ENCODE results near the gene CCDC144A. TPM values are rescaled to one million over a fixed set of nuclear protein-coding genes. Genes with fewer than 3 reads are reported as not detected.
"Not testable (repeated sequence)": the region's sequence is repeated elsewhere in the genome, so short reads cannot be mapped to it uniquely, and the experiment has no call there.

CCDC144A gene
- total and polyA plus RNA-seq, 8 donors = 0.41 to 19.0 (median 6.6) TPM

- ATAC-seq; H3K4me1 ChIP-seq; H3K9me3 ChIP-seq; DNase-seq; H3K4me3 ChIP-seq; H3K27ac ChIP-seq; H3K36me3 ChIP-seq; intact Hi-C loops (cut with DNase I): not testable (repeated sequence)
- peaks cover 14 to 34% of the 10 kb centered on the region in 2 donors for H3K27me3 ChIP-seq
Measured at GRCh38 chr17:16687151-16687550, 2.9 kb upstream of the CCDC144A start.

GRCh38 chr17:16690447-16690846 lies 406 bp downstream of the CCDC144A start:
- H3K27me3 ChIP-seq; H3K36me3 ChIP-seq; intact Hi-C loops (cut with DNase I); DNase-seq; H3K27ac ChIP-seq; H3K4me1 ChIP-seq; H3K9me3 ChIP-seq; H3K4me3 ChIP-seq: not testable (repeated sequence)
- ATAC-seq = peak; percentile 53

GRCh38 chr17:16697603-16698002 lies 7.6 kb downstream of the CCDC144A start:
- H3K4me3 ChIP-seq; H3K36me3 ChIP-seq; H3K27me3 ChIP-seq; DNase-seq; H3K27ac ChIP-seq; intact Hi-C loops (cut with DNase I); ATAC-seq; H3K9me3 ChIP-seq; H3K4me1 ChIP-seq: not testable (repeated sequence)

GRCh38 chr17:16745492-16746203 lies 55.6 kb downstream of the CCDC144A start:
- H3K36me3 ChIP-seq; H3K27ac ChIP-seq; intact Hi-C loops (cut with DNase I); H3K4me3 ChIP-seq; H3K9me3 ChIP-seq; H3K4me1 ChIP-seq: not testable (repeated sequence)
- peaks cover 0 to 43% of the 10 kb centered on the region in 2 donors for H3K27me3 ChIP-seq
- DNase-seq = peak in 1 of 4 donors; percentile 3
- peak; percentile 22 for ATAC-seq

DNA sequence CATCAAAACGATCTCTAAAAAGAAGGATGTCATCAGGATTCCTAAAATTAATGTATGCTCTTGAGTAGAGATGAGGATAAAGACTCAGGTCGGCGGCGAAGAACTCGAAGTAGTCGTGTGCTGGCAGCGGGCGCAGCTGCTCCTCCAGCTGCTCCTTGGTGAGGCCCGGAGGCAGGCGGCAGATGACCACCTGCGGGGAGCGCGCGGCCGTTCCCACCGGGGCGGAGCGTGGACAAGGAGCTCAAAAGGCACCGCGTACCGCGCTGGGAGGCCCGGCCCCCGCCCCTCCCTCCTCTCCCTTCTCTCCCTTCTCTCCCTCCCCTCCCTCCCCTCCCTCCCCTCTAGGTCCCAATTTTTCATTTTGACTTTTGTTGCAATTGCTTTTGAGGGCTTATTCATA lies 56.5 kb downstream of the CCDC144A start:
- H3K9me3 ChIP-seq; H3K27ac ChIP-seq; intact Hi-C loops (cut with DNase I); H3K4me3 ChIP-seq; DNase-seq; H3K4me1 ChIP-seq; H3K36me3 ChIP-seq: not testable (repeated sequence)
- peaks cover 0 to 43% of the 10 kb centered on the region in 2 donors for H3K27me3 ChIP-seq
- ATAC-seq = peak; percentile 74

GRCh38 chr17:16750515-16750914 lies 60.5 kb downstream of the CCDC144A start:
- H3K27ac ChIP-seq; H3K4me3 ChIP-seq; H3K4me1 ChIP-seq; H3K9me3 ChIP-seq; intact Hi-C loops (cut with DNase I); DNase-seq; H3K36me3 ChIP-seq; ATAC-seq: not testable (repeated sequence)
- peaks cover 0 to 23% of the 10 kb centered on the region in 2 donors for H3K27me3 ChIP-seq

DNA sequence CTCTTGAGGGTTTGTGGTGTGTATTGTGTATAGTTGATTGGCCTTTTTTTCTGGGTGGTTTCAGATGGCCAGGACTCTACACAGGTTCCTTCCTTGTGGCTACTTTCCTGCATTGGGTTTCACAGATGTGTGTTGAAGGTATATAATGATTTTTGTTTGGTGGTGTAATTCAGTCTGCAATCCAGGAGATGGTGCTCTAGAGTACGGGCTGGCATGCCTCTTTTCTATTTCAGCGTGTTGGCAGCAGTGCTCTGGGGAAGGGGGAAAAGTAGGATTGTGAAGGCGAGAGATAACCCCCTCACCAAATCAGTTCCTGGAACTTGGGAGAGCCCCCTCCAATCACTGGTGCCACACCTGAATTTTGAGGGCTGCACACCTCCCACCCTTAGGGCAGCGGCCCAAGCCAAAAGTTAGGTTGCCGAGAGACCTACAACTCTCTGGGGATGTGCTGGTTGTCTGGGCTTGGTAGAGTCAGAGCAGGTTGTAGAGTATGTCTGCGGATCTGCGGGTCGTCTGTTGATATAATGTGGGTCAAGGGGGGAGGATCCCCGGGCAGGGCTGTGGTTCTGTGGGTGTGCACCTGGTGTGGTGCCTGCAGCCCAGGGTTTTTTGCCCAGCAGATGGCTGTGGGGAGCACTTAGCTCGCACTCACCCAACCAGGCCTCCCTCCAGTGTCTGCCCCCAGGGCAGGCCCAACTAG lies 61.3 kb downstream of the CCDC144A start:
- H3K4me3 ChIP-seq; H3K9me3 ChIP-seq; intact Hi-C loops (cut with DNase I); H3K4me1 ChIP-seq; H3K27ac ChIP-seq; H3K36me3 ChIP-seq: not testable (repeated sequence)
- TF ChIP-seq CTCF (IDR thresholded peaks at IDR 0.05) = peak; percentile 8 to 38
- peak; percentile 95 for ATAC-seq
- DNase-seq = peak in 2 of 4 donors; percentile 7 to 12
- H3K27me3 ChIP-seq = peaks cover 0 to 15% of the 10 kb centered on the region in 2 donors

- H3K36me3 ChIP-seq; intact Hi-C loops (cut with DNase I); H3K4me3 ChIP-seq; H3K9me3 ChIP-seq; H3K4me1 ChIP-seq; H3K27ac ChIP-seq; H3K27me3 ChIP-seq; DNase-seq: not testable (repeated sequence)
- peak; percentile 73 for ATAC-seq
Measured at GRCh38 chr17:16751924-16752287, 61.9 kb downstream of the CCDC144A start.

- H3K9me3 ChIP-seq; H3K27me3 ChIP-seq; H3K4me3 ChIP-seq; DNase-seq; intact Hi-C loops (cut with DNase I); H3K27ac ChIP-seq; H3K36me3 ChIP-seq; H3K4me1 ChIP-seq; ATAC-seq: not testable (repeated sequence)
Measured at GRCh38 chr17:16757520-16757919, 67.5 kb downstream of the CCDC144A start.

GRCh38 chr17:16758177-16758576 lies 68.1 kb downstream of the CCDC144A start:
- H3K4me3 ChIP-seq; ATAC-seq; DNase-seq; H3K9me3 ChIP-seq; H3K36me3 ChIP-seq; H3K27ac ChIP-seq; H3K4me1 ChIP-seq; H3K27me3 ChIP-seq; intact Hi-C loops (cut with DNase I): not testable (repeated sequence)

DNA sequence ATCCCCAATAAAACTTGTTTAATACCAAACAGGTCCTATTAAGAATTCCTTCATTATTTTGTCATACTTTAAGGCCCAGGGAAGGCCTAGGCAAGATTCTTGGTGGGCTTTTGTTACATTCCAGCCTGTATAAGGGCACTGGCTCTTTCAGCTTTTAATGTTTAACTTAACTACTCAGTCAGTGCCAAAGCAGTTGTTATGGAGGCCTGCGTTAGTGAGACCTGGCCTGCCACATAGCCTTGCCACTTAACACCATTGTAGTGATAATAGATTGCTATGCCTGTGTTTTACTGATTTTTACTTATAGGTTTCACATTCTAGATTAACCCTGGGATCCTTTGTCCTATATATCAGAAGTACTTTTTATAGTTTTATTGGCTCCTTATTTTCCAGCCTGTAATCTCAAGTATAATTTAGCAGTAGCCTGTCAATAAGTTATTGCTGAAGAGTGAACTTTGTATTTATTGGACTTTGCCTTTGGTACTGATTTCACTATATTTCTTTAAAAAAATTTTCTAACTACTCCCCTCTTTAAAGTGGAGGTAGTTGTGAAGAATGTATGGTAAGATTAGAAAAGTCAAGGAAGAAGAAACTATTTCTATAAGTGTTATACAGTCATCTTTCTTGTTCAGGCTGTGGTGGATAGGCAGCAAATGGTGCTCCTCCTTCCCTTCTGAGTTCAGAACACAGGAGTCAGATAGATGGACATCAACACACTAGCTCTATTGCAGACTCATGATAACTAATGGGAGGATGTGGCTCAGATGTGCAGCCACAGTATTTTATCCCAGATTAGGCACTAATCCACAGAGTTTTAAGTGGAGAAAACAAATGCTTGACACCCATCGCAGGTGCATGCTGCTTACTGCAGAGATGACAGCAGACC lies 78.5 kb downstream of the CCDC144A start:
- H3K4me3 ChIP-seq; H3K27me3 ChIP-seq; DNase-seq; H3K27ac ChIP-seq; H3K36me3 ChIP-seq; H3K9me3 ChIP-seq; intact Hi-C loops (cut with DNase I); H3K4me1 ChIP-seq; ATAC-seq: not testable (repeated sequence)
